ENCODE measurements around the gene TTBK1.

GRCh38 chr6:43275801-43276576, 32.7 kb downstream of the TTBK1 start:
- TF ChIP-seq POLR2A (IDR thresholded peaks at IDR 0.05) (no peak), CTCF (IDR thresholded peaks at IDR 0.05) (no peak)

Measured in body of pancreas (tissue), 4 donors.